Thymus (tissue), 11 donors: ENCODE results near the gene PLCB1. TPM values are rescaled to one million over a fixed set of nuclear protein-coding genes. Genes with fewer than 3 reads are reported as not detected.

Source experiments
- DNase-seq, 9 donors: peaks; one replicate each; pipeline ENCODE4 v3.0.0-alpha.2; 2013; ENCODE audit warnings: low spot score in 9 of 9, low read depth in 6 of 9, missing footprints in 1 of 9
- H3K27ac ChIP-seq, 2 donors: one replicate each; pipeline ENCODE4 v1.5.1; 2013; ENCODE audit warnings: control low read depth in 1 of 2, low read depth in 1 of 2, low read length in 1 of 2, mild to moderate bottlenecking in 1 of 2, moderate library complexity in 1 of 2
- H3K27me3 ChIP-seq, 2 donors: one replicate each; pipeline ENCODE4 v1.5.1; 2013; ENCODE audit warnings: low read length in 1 of 2; ENCODE audit not compliant: control insufficient read depth in 2 of 2, insufficient read depth in 1 of 2
- H3K36me3 ChIP-seq, 2 donors: one replicate each; pipeline ENCODE4 v1.5.1; 2013; ENCODE audit warnings: low read length in 1 of 2, mild to moderate bottlenecking in 1 of 2, moderate library complexity in 1 of 2; ENCODE audit not compliant: control insufficient read depth in 2 of 2, insufficient read depth in 2 of 2
- H3K4me1 ChIP-seq, 2 donors: one replicate each; pipeline ENCODE4 v1.5.1; 2013; ENCODE audit warnings: low read length in 2 of 2; ENCODE audit not compliant: control insufficient read depth in 2 of 2, insufficient read depth in 2 of 2
- H3K4me3 ChIP-seq, 2 donors: one replicate each; pipeline ENCODE4 v1.5.1; 2013; ENCODE audit warnings: low read length in 2 of 2, control low read depth in 1 of 2, mild to moderate bottlenecking in 1 of 2
- H3K9me3 ChIP-seq, 2 donors: one replicate each; pipeline ENCODE4 v1.5.1; 2013; ENCODE audit warnings: low read length in 1 of 2, mild to moderate bottlenecking in 1 of 2; ENCODE audit not compliant: control insufficient read depth in 2 of 2, insufficient read depth in 1 of 2
- WGBS: extraction: QIAGEN DNeasy Blood & Tissue Kit; methylation state at CpG from one replicate; pipeline ENCODE4 v1.1.7; 2013; 5-methylcytosine and 5-hydroxymethylcytosine counted together
- polyA plus RNA-seq: library from polyadenylated mRNA; stranded (reverse); fragments of 200-250 nt; gene quantifications from one replicate; pipeline ENCODE4 v1.2.3, GENCODE V29; 2013
- total RNA-seq: library from RNA; stranded (reverse); fragments of 120-200 nt; gene quantifications from one replicate; pipeline ENCODE4 v1.2.4, GENCODE V29; 2013
- donor health status: healthy.

The PLCB1 gene
- total and polyA plus RNA-seq, 2 donors: 4.1 to 4.7 TPM

DNA sequence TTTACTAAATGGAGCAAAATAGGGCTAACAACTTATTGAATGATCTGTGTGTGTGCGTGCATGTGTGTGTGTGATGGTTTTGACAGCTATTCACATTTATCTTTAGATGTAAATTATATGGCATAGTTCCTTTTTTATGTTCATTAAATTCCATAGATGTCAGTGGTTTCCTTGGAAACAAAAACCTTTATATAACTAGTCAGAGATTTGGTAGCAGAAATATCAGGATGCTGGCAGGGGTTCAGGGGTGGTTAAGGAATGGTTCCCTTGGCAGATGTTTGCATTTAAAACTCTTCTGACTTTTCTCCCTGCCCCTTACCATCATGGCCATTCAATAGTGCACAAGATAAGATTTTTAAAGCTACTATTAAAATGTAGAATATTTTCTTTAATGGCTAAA is 256.6 kb downstream of the PLCB1 start:
- Histone ChIP-seq H3K4me1 (peaks cover 18 to 23% of the 10 kb centered on the region in 2 donors), H3K27me3 (no peaks in the 10 kb centered on the region), H3K27ac (no peak overlapping the region), H3K36me3 (no peaks in the 10 kb centered on the region), H3K9me3 (no peaks in the 10 kb centered on the region), H3K4me3 (no peak overlapping the region)
- 99% methylated on average over 1 of the region's 1 CpG for WGBS
- no peak for DNase-seq

DNA sequence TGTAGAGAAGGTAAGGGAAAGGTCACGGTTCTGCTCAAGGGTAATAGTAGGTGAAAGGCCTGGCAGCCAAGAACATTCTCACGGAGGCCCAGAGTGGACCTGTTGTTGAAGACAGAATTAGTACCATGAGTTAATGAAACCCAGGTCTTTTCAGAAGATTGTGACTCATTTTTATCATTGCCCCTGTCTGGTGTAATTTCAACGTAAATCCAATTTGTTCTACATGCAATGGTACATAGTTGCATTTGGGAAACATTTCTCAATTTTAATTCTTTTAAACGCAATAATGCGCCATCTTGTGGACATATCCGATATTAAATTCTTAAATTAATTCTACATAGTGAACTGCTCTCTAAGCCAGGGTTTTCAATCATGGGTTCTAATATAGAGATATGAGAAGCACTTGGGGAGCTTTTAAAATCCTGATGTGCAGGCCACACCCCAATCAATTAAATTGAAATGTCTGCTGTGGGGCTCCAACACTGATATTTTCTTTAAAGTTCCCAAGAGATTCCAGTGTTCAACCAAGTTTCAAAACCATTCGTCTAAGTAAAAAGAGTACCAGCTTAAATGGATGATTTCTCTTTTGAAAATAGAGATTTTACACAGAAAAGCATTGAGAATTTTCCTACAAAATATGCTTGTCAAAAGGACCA is 257.4 kb downstream of the PLCB1 start:
- Histone ChIP-seq H3K4me1 (peaks cover 18 to 23% of the 10 kb centered on the region in 2 donors), H3K27me3 (no peaks in the 10 kb centered on the region), H3K9me3 (no peaks in the 10 kb centered on the region), H3K4me3 (no peak overlapping the region), H3K36me3 (no peaks in the 10 kb centered on the region), H3K27ac (no peak overlapping the region)
- peak in 8 of 9 donors; percentile 21 to 78 (median 48) for DNase-seq
- 47% methylated on average over 7 of the region's 7 CpGs for WGBS

DNA sequence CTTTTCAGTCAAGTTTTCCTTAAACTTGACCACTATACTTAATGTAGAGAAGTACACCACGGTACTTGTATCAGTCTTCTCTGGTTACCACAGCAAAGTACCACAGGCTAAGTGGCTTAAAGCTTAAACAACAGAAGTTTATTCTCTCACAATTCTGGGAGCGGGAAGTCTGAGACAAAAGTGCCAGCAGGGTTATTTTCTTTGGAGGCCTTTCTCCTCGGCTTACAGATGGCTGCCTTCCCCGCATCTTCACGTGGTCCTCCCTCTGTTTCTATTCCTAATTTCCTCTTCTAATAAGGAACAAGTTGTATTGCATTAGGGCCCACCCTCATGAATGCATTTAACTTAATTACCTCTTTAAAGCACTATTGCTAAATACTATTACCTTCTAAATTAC is 258.0 kb downstream of the PLCB1 start:
- no peak for DNase-seq
- no peaks in the 10 kb centered on the region for H3K36me3 ChIP-seq
- whole genome bisulfite sequencing: 96% methylated on average over 5 of the region's 5 CpGs
- no peak overlapping the region for H3K4me3 ChIP-seq
- H3K27ac ChIP-seq: no peak overlapping the region
- H3K9me3 ChIP-seq: no peaks in the 10 kb centered on the region
- H3K4me1 ChIP-seq: peaks cover 13 to 19% of the 10 kb centered on the region in 2 donors
- no peaks in the 10 kb centered on the region for H3K27me3 ChIP-seq

DNA sequence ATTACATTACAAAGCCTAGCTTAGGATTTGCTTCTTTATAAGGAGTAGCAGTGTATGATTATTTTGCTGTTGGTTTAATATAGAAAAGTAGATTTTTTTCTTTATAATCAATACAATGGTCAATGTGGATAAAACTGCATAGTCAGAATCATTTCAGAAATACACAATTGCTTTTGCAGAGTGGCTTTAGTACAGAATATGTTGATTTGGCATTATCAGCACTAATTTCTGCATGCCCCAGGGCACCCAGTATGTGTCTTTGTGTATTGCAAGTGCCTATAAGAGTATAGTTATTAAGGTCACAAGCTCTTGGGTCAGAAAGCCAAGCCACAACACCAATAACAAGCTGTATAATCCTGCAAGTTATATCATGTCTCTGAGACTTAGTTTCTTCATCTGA is 258.4 kb downstream of the PLCB1 start:
- Histone ChIP-seq H3K4me3 (no peak overlapping the region), H3K4me1 (peaks cover 9 to 14% of the 10 kb centered on the region in 2 donors), H3K27me3 (no peaks in the 10 kb centered on the region), H3K9me3 (no peaks in the 10 kb centered on the region), H3K27ac (no peak overlapping the region), H3K36me3 (no peaks in the 10 kb centered on the region)
- no peak for DNase-seq

GRCh38 chr20:8393381-8393780 is 261.3 kb downstream of the PLCB1 start:
- Histone ChIP-seq H3K27me3 (no peaks in the 10 kb centered on the region), H3K9me3 (no peaks in the 10 kb centered on the region), H3K4me1 (no peaks in the 10 kb centered on the region), H3K4me3 (no peak overlapping the region), H3K36me3 (no peaks in the 10 kb centered on the region), H3K27ac (no peak overlapping the region)
- 78% methylated on average over 3 of the region's 3 CpGs for WGBS
- no peak for DNase-seq

GRCh38 chr20:8394308-8394945 is 262.4 kb downstream of the PLCB1 start:
- WGBS: 98% methylated on average over 2 of the region's 2 CpGs
- H3K27ac ChIP-seq: no peak overlapping the region
- no peaks in the 10 kb centered on the region for H3K9me3 ChIP-seq
- no peak for DNase-seq
- no peaks in the 10 kb centered on the region for H3K4me1 ChIP-seq
- no peaks in the 10 kb centered on the region for H3K27me3 ChIP-seq
- H3K36me3 ChIP-seq: no peaks in the 10 kb centered on the region
- H3K4me3 ChIP-seq: no peak overlapping the region

- DNase-seq: no peak
- no peaks in the 10 kb centered on the region for H3K36me3 ChIP-seq
- 43% methylated on average over 2 of the region's 2 CpGs for WGBS
- no peak overlapping the region for H3K27ac ChIP-seq
- H3K4me1 ChIP-seq: peaks cover 0 to 2% of the 10 kb centered on the region in 2 donors
- no peak overlapping the region for H3K4me3 ChIP-seq
- H3K27me3 ChIP-seq: no peaks in the 10 kb centered on the region
- H3K9me3 ChIP-seq: no peaks in the 10 kb centered on the region
These were observed 263.9 kb downstream of the PLCB1 start for GRCh38 chr20:8395956-8396355.

GRCh38 chr20:8398263-8399051 is 266.4 kb downstream of the PLCB1 start:
- Histone ChIP-seq H3K27me3 (no peaks in the 10 kb centered on the region), H3K4me1 (peaks cover 2 to 3% of the 10 kb centered on the region in 2 donors), H3K4me3 (no peak overlapping the region), H3K27ac (no peak overlapping the region), H3K36me3 (no peaks in the 10 kb centered on the region), H3K9me3 (no peaks in the 10 kb centered on the region)
- WGBS: 96% methylated on average over 6 of the region's 6 CpGs
- DNase-seq: no peak

- DNase-seq: peak in 6 of 9 donors; percentile 18 to 63 (median 30)
- Histone ChIP-seq H3K4me1 (peaks cover 2 to 3% of the 10 kb centered on the region in 2 donors), H3K27me3 (no peaks in the 10 kb centered on the region), H3K27ac (peak overlapping the region in 1 of 2 donors; percentile 64), H3K4me3 (no peak overlapping the region), H3K9me3 (no peaks in the 10 kb centered on the region), H3K36me3 (no peaks in the 10 kb centered on the region)
These were observed 267.9 kb downstream of the PLCB1 start for GRCh38 chr20:8399947-8400346.
